GM18907 (cell line): Measurements from ENCODE around the gene HTR2A.
"Not testable (repeated sequence)": the region's sequence is repeated elsewhere in the genome, so short reads cannot be mapped to it uniquely, and the experiment has no call there.

Experiments
- ATAC-seq: cut with Tn5 transposase; IDR thresholded peaks from one replicate; pipeline ENCODE4 v1.9.1; 2021; ENCODE audit warnings: mild to moderate bottlenecking, moderate library complexity; ENCODE audit not compliant: unreplicated experiment

The HTR2A gene

GRCh38 chr13:46816371-46816770, 80.5 kb downstream of the HTR2A start:
- ATAC-seq: no peak

GRCh38 chr13:46812301-46812797, 84.5 kb downstream of the HTR2A start:
- no peak for ATAC-seq

GRCh38 chr13:46810440-46810839, 86.4 kb downstream of the HTR2A start:
- ATAC-seq: no peak

GRCh38 chr13:46804921-46805320, 91.9 kb downstream of the HTR2A start:
- not testable (repeated sequence) for ATAC-seq

- no peak for ATAC-seq
Observed at GRCh38 chr13:46804391-46804815, 92.5 kb downstream of the HTR2A start.

GRCh38 chr13:46803586-46803985, 93.3 kb downstream of the HTR2A start:
- no peak for ATAC-seq

GRCh38 chr13:46801858-46802257, 95.0 kb downstream of the HTR2A start:
- no peak for ATAC-seq

GRCh38 chr13:46799139-46799538, 97.7 kb downstream of the HTR2A start:
- no peak for ATAC-seq

- ATAC-seq: no peak
Observed at GRCh38 chr13:46797501-46798237, 99.2 kb downstream of the HTR2A start.

- peak; percentile 91 for ATAC-seq
Observed at GRCh38 chr13:46796515-46797474, 100.1 kb downstream of the HTR2A start, which contains the start of gene ESD. Gene ESD, minus strand, starts transcription at chr13:46797161. Its CDS starts 5,748 bp downstream, at chr13:46791413.

GRCh38 chr13:46796129-46796514, 100.7 kb downstream of the HTR2A start:
- no peak for ATAC-seq

GRCh38 chr13:46795321-46795720, 101.5 kb downstream of the HTR2A start:
- no peak for ATAC-seq

- no peak for ATAC-seq
Observed at GRCh38 chr13:46783504-46783903, 113.3 kb downstream of the HTR2A start.

- ATAC-seq: no peak
Observed at GRCh38 chr13:46782691-46783090, 114.2 kb downstream of the HTR2A start.

- ATAC-seq: no peak
Observed at GRCh38 chr13:46782066-46782465, 114.8 kb downstream of the HTR2A start.
